GM18505 (cell line): ENCODE measurements around the gene UXS1.

Source experiments
- ATAC-seq: cut with Tn5 transposase; IDR thresholded peaks from one replicate; pipeline ENCODE4 v1.9.1; 2021; ENCODE audit not compliant: unreplicated experiment
- POLR2A ChIP-seq: IDR thresholded peaks from 4 replicates; pipeline ENCODE4 v1.6.1; 2011; ENCODE audit warnings: borderline replicate concordance; ENCODE audit not compliant: insufficient read depth, insufficient read length; ENCODE audit errors: extremely low read depth

UXS1 gene

GRCh38 chr2:106054880-106055655, 139.0 kb downstream of the UXS1 start:
- no peak for ATAC-seq
- TF ChIP-seq POLR2A: no peak

GRCh38 chr2:106054321-106054720, 139.8 kb downstream of the UXS1 start:
- TF ChIP-seq POLR2A: no peak
- ATAC-seq: no peak

- no peak for ATAC-seq
- no peak for TF ChIP-seq POLR2A
Observed at GRCh38 chr2:106053581-106053980, 140.5 kb downstream of the UXS1 start.

GRCh38 chr2:106053116-106053515, 141.0 kb downstream of the UXS1 start:
- TF ChIP-seq POLR2A: no peak

GRCh38 chr2:106044859-106045258, 149.2 kb downstream of the UXS1 start:
- no peak for ATAC-seq
- TF ChIP-seq POLR2A: no peak

More at GRCh38 chr2:106053116-106053515, 141.0 kb downstream of the UXS1 start:
- ATAC-seq: no peak

GRCh38 chr2:106044021-106044420, 150.1 kb downstream of the UXS1 start:
- no peak for ATAC-seq
- no peak for TF ChIP-seq POLR2A
